ENCODE measurements around the gene SMARCC1. TPM values are rescaled to one million over a fixed set of nuclear protein-coding genes. Genes with fewer than 3 reads are reported as not detected.

Gene SMARCC1
- total and polyA plus RNA-seq, 10 donors = 10.5 to 82.9 (median 44.7) TPM

DNA sequence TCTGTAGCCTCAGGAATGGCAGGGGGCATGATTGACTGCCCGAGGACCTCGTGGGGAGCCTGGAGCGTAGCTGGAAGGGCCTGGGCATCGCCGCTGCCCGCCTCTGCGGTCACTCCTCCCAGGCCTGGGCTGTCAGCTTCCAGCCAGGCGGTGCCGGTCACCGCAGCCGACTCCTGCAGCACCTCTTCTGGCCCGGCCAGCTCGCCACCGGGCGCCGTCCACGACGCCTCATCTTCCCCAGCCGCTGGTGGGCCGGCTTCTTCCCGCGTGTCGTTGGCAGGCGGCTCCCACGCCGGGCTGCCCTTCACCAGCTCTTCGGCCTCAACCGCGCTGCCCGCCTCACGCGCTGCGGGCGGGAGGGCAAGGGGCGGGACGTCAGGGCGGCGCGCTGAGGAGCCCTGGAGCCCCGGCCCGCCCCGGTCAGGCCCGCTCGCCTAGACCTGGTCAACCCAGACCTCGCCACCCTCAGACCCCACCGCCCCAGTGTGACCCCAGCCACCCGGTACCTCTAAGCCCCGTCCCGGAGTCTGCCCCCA lies 204.0 kb downstream of the SMARCC1 start:
- Histone ChIP-seq H3K9me3 (no peaks in the 10 kb centered on the region), H3K27ac (no peak overlapping the region), H3K27me3 (replicated peaks in 1 of 7) (peaks cover 0 to 71% (median 27%) of the 10 kb centered on the region in 7 donors), H3K4me1 (peaks cover 9 to 19% (median 16%) of the 10 kb centered on the region in 6 donors), H3K4me3 (peak overlapping the region; percentile 49 to 90 (median 68)), H3K36me3 (no peaks in the 10 kb centered on the region)
- peak; percentile 80 for DNase-seq
- WGBS, 5 donors = 3 to 14% (median 5%) methylated on average over 19 to 49 of the region's 49 CpGs
- TF ChIP-seq CTCF (IDR thresholded peaks at IDR 0.05 in 8 of 11, conservative IDR thresholded peaks at IDR 0.05 in 3 of 11) = no peak
- no peak for TF ChIP-seq POLR2AphosphoS5 (IDR thresholded peaks at IDR 0.05)
- no peak for TF ChIP-seq POLR2A (IDR thresholded peaks at IDR 0.05)
- intact Hi-C loops (cut with DNase I; ENCODE audit: low total_unique reads) = no loop called here

DNA sequence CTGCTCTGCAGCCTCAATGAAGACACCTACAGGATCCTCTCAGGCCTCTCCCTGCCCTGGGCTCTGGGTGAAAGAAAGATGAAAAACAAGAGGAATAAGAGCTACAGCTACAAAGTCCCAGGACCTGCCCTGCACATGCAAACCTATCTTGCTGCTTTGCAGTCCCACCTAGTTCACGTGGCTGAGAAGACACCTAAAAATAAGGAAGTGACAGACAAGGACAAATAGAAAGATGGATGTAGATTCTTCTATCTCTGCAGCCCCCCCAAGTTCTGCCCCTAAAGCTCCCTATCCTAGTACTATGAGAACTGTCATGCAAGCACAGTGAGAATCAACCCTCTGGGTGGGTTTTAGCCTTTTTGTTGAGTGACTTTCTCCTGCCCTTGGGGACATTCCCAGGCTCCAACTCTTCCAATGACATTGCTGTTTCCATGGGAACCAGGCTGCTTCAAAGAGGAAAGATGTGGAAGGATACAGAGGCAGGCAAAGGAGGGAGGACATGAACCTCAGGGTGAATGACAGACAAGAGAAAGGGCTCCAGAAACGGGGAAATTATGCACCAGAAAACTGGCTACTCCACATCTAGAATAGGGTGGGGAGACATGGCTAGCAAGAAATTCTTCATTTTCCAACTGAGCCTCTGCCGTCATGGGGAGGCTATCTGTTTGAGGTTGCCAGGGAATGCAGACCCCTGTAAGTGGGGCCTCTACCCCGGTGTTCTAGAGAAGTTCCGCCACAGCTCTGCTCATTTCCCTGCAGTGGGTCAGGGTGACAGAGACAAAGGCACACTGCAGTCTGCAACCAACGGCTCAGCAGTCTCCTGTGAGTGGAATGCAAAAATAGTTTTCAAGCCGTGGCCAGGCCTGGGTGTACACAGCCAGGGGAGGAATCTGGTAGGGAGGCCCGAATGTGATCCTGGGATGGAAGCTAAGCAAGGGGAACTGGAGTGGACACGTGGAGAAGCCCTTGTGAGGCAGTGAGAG lies 208.2 kb downstream of the SMARCC1 start:
- H3K27ac ChIP-seq = no peak overlapping the region
- no peak for DNase-seq
- TF ChIP-seq POLR2A (IDR thresholded peaks at IDR 0.05) (no peak), POLR2AphosphoS5 (IDR thresholded peaks at IDR 0.05) (no peak), CTCF (IDR thresholded peaks at IDR 0.05 in 8 of 11, conservative IDR thresholded peaks at IDR 0.05 in 3 of 11) (no peak)
- no peaks in the 10 kb centered on the region for H3K9me3 ChIP-seq
- H3K27me3 ChIP-seq (replicated peaks in 1 of 7) = peaks cover 0 to 49% (median 13%) of the 10 kb centered on the region in 7 donors
- H3K4me3 ChIP-seq = no peak overlapping the region
- 73 to 81% (median 77%) methylated on average over 9 of the region's 9 CpGs for WGBS, 5 donors
- peaks cover 4 to 12% (median 9%) of the 10 kb centered on the region in 6 donors for H3K4me1 ChIP-seq
- H3K36me3 ChIP-seq = no peaks in the 10 kb centered on the region
- intact Hi-C loops (cut with DNase I; ENCODE audit: low total_unique reads) = no loop called here

GRCh38 chr3:47571391-47572175 lies 210.1 kb downstream of the SMARCC1 start:
- H3K27me3 ChIP-seq (replicated peaks in 1 of 7) = peaks cover 0 to 30% (median 2%) of the 10 kb centered on the region in 7 donors
- no peak overlapping the region for H3K4me3 ChIP-seq
- intact Hi-C loops (cut with DNase I; ENCODE audit: low total_unique reads) = no loop called here
- no peak overlapping the region for H3K27ac ChIP-seq
- no peak for TF ChIP-seq POLR2A (IDR thresholded peaks at IDR 0.05)
- no peak for TF ChIP-seq CTCF (IDR thresholded peaks at IDR 0.05 in 8 of 11, conservative IDR thresholded peaks at IDR 0.05 in 3 of 11)
- no peak for TF ChIP-seq POLR2AphosphoS5 (IDR thresholded peaks at IDR 0.05)
- no peaks in the 10 kb centered on the region for H3K4me1 ChIP-seq
- H3K9me3 ChIP-seq = no peaks in the 10 kb centered on the region
- no peaks in the 10 kb centered on the region for H3K36me3 ChIP-seq
- WGBS, 5 donors = 77 to 82% (median 79%) methylated on average over 10 of the region's 10 CpGs
- DNase-seq = no peak

Measured in spleen (tissue), 11 donors.